GM18861 (cell line): Measurements from ENCODE around the gene SRP68.
"Not testable (repeated sequence)": the region's sequence is repeated elsewhere in the genome, so short reads cannot be mapped to it uniquely, and the experiment has no call there.

Experiments used
- ATAC-seq: cut with Tn5 transposase; IDR thresholded peaks from one replicate; pipeline ENCODE4 v1.9.1; 2021; ENCODE audit not compliant: unreplicated experiment

SRP68 gene

DNA sequence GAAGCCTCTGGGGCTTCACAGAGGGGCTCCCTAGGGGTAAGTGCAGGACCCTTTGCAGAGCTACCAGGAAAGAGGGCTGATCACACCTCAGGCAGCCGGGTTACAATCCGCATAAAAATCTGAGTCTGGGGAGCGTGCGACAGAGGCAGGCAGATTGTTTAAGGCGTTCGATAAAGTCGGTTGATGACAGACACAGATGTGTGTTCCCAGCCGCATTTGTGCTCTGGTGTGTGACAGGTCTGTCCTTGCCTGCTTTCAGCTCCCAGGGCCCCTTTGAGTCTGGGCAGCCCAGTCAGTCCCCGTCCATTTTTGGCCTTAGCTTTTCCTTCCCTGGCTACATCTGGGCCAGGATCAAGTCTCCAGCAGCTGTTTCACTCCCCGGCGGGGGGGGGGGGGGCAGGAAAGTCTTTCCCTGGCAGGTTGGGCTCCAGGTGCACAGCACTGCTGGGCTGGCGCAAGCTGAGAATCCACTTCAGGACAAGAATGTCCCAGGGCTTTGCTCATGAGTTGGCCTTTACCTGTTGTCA lies 5.3 kb upstream of the SRP68 start:
- ATAC-seq, result no peak

- no peak for ATAC-seq
Observed at GRCh38 chr17:76076765-76077583, 4.7 kb upstream of the SRP68 start.

GRCh38 chr17:76076146-76076764 lies 3.9 kb upstream of the SRP68 start:
- ATAC-seq, result no peak

DNA sequence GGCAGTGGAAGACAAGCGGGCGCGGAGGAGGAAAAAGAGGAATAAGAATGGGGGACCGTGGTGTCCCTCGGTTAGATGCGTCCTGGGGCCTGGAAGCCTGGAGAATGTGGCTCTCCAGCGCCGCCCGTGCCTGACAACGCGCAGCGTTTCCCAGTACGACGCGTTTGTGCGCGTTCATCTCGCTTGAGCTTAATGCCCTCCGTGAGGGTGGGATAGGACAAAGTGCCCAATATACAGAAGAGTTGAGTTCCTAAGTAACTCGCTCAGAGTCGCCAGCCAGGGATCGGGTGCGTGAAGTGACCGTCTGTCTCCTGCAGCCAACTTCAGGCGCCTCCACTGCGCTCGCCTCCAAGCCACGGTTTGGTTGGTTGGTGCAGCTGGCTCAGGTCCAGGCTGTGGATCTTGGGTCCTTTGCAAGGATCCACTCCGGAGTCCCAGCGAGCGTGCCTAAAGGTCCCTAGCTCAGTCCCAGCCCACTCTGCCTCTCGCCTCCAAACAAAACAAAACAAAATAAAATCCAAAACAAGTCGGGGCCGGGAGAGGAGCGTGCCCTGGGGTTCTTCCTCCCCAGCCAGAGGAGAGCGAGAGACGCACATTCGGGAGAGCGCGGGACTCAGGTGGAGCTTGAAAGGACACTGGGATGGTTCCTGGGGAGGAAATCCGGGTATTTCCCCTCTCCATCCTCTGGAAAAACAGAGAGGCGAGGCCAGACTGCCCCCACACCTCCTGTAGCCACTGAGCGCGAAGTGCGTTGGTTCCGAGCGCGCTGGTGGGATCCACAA lies 3.2 kb upstream of the SRP68 start:
- ATAC-seq, result no peak

- no peak for ATAC-seq
Observed at GRCh38 chr17:76074390-76075363, 2.4 kb upstream of the SRP68 start, which contains the start of gene GALR2. GALR2 (plus strand) TSS chr17:76074781; CDS start chr17:76074884, 103 bp downstream.

DNA sequence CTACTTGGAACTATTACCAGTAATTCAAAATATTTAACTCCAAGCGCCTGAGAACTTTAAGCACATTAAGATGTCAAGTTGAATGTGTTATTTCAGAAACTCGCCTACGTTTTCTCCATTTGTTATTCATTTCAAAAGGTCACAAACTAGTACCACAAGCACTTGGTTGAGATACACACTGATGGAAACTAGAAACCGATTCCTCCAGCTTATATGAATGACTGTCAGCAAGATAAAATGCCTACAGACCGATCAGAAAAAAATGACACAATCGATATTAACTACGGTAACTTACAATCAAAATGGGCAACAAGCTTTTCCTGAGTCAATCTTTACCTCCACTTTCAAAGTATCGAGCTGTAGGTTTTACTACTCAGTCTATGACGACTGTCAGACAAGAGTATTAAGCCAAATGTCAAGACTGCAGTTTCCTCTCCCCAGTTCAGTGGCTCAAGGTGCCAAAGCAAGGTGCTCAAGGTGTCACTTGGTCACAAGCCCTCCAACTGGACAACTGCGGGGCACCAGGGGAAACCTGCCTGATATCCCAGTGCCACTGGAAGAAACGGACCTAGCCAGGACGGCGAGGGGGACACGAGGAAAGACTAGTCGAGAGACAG lies 678 bp downstream of the SRP68 start:
- no peak for ATAC-seq

GRCh38 chr17:76065775-76066174 lies 6.5 kb downstream of the SRP68 start:
- no peak for ATAC-seq

GRCh38 chr17:76063875-76064546 lies 8.3 kb downstream of the SRP68 start:
- no peak for ATAC-seq

GRCh38 chr17:76058264-76058663 lies 14.1 kb downstream of the SRP68 start:
- ATAC-seq, result not testable (repeated sequence)

DNA sequence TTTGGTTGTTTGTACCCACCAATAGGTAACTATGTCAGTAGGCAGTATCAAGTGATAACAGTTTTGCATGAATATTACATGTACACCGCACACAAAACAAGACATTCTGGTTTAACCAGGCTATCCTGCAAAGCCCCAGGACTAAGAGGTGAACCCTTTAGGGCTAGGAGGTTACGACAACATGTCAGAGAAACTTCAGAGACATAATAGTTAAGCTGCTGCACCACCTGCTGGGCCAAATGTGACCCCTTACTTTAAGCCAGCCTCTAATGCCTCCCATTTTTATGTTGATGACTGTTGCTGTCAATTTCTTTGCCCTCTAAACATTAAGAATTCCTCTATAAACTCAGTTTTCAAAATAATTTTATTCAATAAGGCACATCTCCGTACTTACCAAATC lies 15.4 kb downstream of the SRP68 start:
- ATAC-seq, result no peak

DNA sequence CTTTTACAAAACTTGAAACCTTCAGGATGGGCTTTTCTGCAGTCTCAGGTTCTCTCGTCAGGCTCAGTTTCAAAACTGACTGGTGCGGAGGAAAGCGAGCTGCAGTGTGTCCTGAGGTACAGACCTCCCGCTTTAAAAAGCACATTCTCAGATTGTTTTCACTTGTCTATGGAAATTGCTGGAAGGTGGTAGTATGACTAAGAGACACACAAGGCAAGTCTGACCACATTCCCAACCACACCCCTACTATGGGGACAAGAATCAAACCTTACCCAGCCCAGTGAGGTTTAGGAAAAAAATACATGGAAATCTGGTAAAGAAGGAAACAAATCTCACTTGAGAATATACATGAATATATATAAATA lies 18.2 kb downstream of the SRP68 start:
- ATAC-seq, result no peak

DNA sequence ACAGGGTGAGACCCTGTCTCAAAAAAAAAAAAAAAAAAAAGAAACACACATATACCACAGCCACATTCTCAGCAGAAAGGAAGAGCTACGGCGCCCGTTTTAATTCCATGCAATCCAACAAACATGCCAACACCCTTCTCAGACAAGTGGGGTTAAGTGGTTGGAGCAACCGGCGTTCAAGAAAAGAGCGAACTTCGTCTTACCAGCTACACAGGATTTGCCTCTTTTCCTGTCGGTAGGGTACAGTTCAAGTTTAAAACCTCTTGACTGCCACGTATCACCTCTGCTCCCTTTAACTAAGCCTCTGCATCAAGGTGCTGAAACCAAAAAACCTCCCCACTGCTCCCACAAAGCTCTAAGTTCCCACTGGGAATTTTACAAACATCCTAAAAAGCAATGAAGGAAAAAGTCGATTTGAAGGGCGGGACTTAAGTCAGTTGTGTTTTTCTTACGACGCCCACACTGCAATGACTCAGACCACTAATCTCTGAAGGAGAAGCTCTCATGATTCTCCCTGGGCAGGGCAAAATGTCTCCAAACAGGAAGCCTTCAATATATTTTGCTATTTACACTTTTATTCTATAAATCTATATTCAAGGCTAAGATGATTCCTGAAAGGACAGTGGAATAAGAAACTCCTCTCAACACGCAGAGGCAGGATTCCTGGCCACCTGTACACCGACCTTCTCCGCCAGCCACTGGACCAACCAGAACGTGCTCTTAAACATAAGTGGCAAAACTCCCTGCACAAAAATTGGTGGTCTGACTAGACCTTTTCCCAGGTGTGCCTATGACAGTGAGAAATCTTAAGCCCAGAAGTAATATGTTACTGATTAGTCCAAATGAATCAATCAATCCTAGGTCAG lies 18.8 kb downstream of the SRP68 start:
- ATAC-seq, result no peak

DNA sequence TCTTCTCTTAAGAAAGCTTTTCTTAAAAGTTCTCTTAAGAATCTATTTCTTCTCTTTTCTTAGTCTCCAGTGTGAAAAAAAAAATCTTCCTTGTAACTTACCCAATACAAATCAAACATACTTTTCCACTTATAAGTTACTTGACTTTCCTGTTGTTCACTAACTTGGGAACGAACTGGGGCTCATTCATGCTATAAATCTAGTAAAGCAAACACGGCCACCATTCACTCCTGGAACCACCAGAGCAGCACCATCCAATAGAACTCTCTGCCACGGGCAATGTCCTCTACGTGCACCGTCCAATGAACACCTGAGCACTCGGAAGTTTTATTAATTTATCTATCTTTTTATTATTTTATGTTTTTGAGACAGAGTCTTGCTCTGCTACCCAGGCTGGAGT lies 20.8 kb downstream of the SRP68 start:
- ATAC-seq, result no peak

- no peak for ATAC-seq
Observed at GRCh38 chr17:76050538-76051467, 21.5 kb downstream of the SRP68 start.

DNA sequence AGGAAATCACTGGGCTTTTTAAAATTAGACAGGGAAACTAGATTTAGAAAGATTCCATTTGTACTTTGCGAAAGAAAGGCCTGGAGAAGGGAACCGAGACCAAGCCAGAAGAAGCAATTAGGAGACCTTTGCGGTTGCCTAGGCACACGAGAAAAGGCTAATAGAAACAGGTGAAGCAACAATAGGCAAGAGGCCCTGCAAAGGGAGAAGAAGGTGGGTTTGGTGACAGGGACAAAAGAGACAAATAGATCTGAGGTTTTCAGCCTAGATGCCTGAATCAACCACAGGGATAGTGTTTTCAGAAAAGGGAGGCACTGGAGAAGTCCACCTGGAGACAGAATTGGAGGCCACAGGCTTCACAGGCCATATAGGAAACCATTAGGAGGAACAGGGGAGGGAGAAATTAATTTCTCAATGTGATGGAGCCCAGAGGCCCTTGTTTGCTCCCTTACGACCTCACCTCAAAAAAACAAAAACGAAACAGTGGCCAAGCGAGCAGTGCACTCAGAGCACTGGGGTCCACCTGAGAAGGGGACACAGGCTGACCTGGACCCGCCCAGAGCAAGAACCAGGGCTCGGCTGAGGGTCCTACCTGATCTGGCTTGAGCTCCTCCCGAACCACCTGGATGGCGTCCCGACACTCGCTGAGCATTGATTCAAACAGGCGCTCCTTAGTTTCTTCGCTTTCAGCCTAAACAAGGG lies 22.3 kb downstream of the SRP68 start:
- no peak for ATAC-seq

- no peak for ATAC-seq
Observed at GRCh38 chr17:76049239-76049638, 23.1 kb downstream of the SRP68 start.

- no peak for ATAC-seq
Observed at GRCh38 chr17:76048711-76049110, 23.6 kb downstream of the SRP68 start.
